CD14-positive monocyte (primary cell): ENCODE results near the gene RAB1B. TPM values are rescaled to one million over a fixed set of nuclear protein-coding genes. Genes with fewer than 3 reads are reported as not detected.

Experiments
- DNase-seq, 3 donors: peaks; one replicate each; pipeline ENCODE4 v3.0.0-alpha.2; 2011 to 2022
- H2AFZ ChIP-seq: 2 replicates; pipeline ENCODE4 v1.6.0; 2012; ENCODE audit warnings: mild to moderate bottlenecking, low read depth, low read length, inconsistent platforms; ENCODE audit not compliant: insufficient read depth, poor library complexity, severe bottlenecking
- H3K27ac ChIP-seq, 2 donors: 1 replicate in 1 of 2; 2 replicates in 1 of 2; pipeline ENCODE4 v1.5.1; 2012 to 2013; ENCODE audit warnings: low read length in 2 of 2, control low read depth in 1 of 2, inconsistent platforms in 1 of 2, low read depth in 1 of 2, mild to moderate bottlenecking in 1 of 2
- H3K27me3 ChIP-seq, 2 donors: one replicate each; pipeline versions ENCODE4 v1.6.0 to v1.6.1; 2011 to 2013; ENCODE audit warnings: low read length in 2 of 2; ENCODE audit not compliant: control insufficient read depth in 2 of 2, insufficient read depth in 2 of 2
- H3K36me3 ChIP-seq, 2 donors: replicated peaks in 1 of 2; 1 replicate in 1 of 2; 2 replicates in 1 of 2; pipeline versions ENCODE4 v1.5.1 to v1.6.1; 2012 to 2013; ENCODE audit warnings: low read length in 2 of 2, control low read depth in 1 of 2, inconsistent platforms in 1 of 2, mild to moderate bottlenecking in 1 of 2; ENCODE audit not compliant: insufficient read depth in 2 of 2, control insufficient read depth in 1 of 2
- H3K4me1 ChIP-seq, 2 donors: 1 replicate in 1 of 2; 2 replicates in 1 of 2; pipeline versions ENCODE4 v1.5.1 to v1.6.1; 2012 to 2013; ENCODE audit warnings: low read length in 2 of 2, control low read depth in 1 of 2, inconsistent platforms in 1 of 2, mild to moderate bottlenecking in 1 of 2, moderate library complexity in 1 of 2; ENCODE audit not compliant: insufficient read depth in 2 of 2, control insufficient read depth in 1 of 2
- H3K4me2 ChIP-seq: replicated peaks from 2 replicates; pipeline ENCODE3; 2012; ENCODE audit warnings: low read length, moderate library complexity, mild to moderate bottlenecking; ENCODE audit not compliant: poor library complexity, severe bottlenecking; ENCODE audit errors: extremely low read depth
- H3K4me3 ChIP-seq, 3 experiments: fragments of 200-600 bp in 1 of 3; sonication (generic) in 1 of 3; replicated peaks in 1 of 3; 1 replicate in 2 of 3; 2 replicates in 1 of 3; pipeline ENCODE4 v1.5.1; 2011 to 2013; ENCODE audit warnings: low read length in 3 of 3, mild to moderate bottlenecking in 3 of 3, control low read depth in 2 of 3, low read depth in 2 of 3, inconsistent platforms in 1 of 3, moderate library complexity in 1 of 3
- H3K79me2 ChIP-seq: 2 replicates; pipeline ENCODE4 v1.6.0; 2012; ENCODE audit warnings: mild to moderate bottlenecking, control low read depth, inconsistent platforms, low read length, moderate library complexity; ENCODE audit not compliant: insufficient read depth
- H3K9ac ChIP-seq: 2 replicates; pipeline ENCODE4 v1.6.0; 2017; ENCODE audit warnings: low read length, mild to moderate bottlenecking; ENCODE audit not compliant: insufficient read depth, poor library complexity, severe bottlenecking
- H3K9me3 ChIP-seq, 2 donors: replicated peaks in 1 of 2; 1 replicate in 1 of 2; 2 replicates in 1 of 2; pipeline versions ENCODE4 v1.5.1 to v1.6.1; 2012 to 2013; ENCODE audit warnings: low read length in 2 of 2, control low read depth in 1 of 2; ENCODE audit not compliant: control insufficient read depth in 1 of 2, insufficient read depth in 1 of 2
- H4K20me1 ChIP-seq: 2 replicates; pipeline ENCODE4 v1.6.0; 2012; ENCODE audit warnings: mild to moderate bottlenecking, low read length, control low read depth, moderate library complexity; ENCODE audit not compliant: insufficient read depth
- H3K27ac Mint-ChIP-seq, 7 donors: one replicate each; pipeline ENCODE4 v1.8.0; 2020; ENCODE audit warnings: mild to moderate bottlenecking in 7 of 7, mixed read lengths in 7 of 7, moderate library complexity in 6 of 7, inconsistent platforms in 2 of 7
- H3K27me3 Mint-ChIP-seq, 3 donors: one replicate each; pipeline ENCODE4 v1.8.0; 2021 to 2022; ENCODE audit warnings: low read depth in 3 of 3, mild to moderate bottlenecking in 3 of 3, mixed read lengths in 3 of 3, moderate library complexity in 3 of 3, inconsistent platforms in 1 of 3
- H3K36me3 Mint-ChIP-seq, 2 donors: one replicate each; pipeline ENCODE4 v1.8.0; 2020; ENCODE audit warnings: mixed read lengths in 2 of 2, inconsistent platforms in 1 of 2, mild to moderate bottlenecking in 1 of 2
- H3K4me1 Mint-ChIP-seq: one replicate; pipeline ENCODE4 v1.8.0; 2020; ENCODE audit warnings: mild to moderate bottlenecking, mixed read lengths
- H3K4me3 Mint-ChIP-seq, 2 donors: one replicate each; pipeline ENCODE4 v1.8.0; 2020; ENCODE audit warnings: mild to moderate bottlenecking in 2 of 2, mixed read lengths in 2 of 2, moderate library complexity in 1 of 2
- H3K9me3 Mint-ChIP-seq, 7 donors: one replicate each; pipeline ENCODE4 v1.8.0; 2020 to 2022; ENCODE audit warnings: mixed read lengths in 7 of 7, mild to moderate bottlenecking in 6 of 7, moderate library complexity in 6 of 7, inconsistent platforms in 2 of 7
- WGBS: methylation state at CpG from one replicate; pipeline ENCODE4 v1.1.5; 2013; ENCODE audit warnings: missing lambda C conversion rate; ENCODE audit not compliant: insufficient coverage; 5-methylcytosine and 5-hydroxymethylcytosine counted together
- intact Hi-C, 2 donors: fragments of 100-400 bp; cut with micrococcal nuclease; formaldehyde crosslinking; loops; one replicate each; pipeline versions ENCODE4 v1.15.0 to v1.15.1; 2023
- polyA plus RNA-seq, 3 donors: library from polyadenylated mRNA; depleted of rRNA in 1 of 3; unstranded in 2 of 3; stranded (reverse) in 1 of 3; fragments of 300-500 nt in 2 of 3; fragments of >200 nt in 1 of 3; fragmentation: Illumina TruSeq in 2 of 3; gene quantifications; 1 replicate in 2 of 3; 2 replicates in 1 of 3; pipeline ENCODE4 v1.2.3, GENCODE V29; 2012 to 2021
- TF ChIP-seq, protein P1 (sequence below): fragments of 200-600 bp; IDR thresholded peaks from one replicate; pipeline ENCODE4 v1.8.0; 2022; ENCODE audit warnings: antibody characterized with exemption, mild to moderate bottlenecking

Gene RAB1B
- polyA plus RNA-seq, 3 donors, result 17.9 to 90.5 (median 18.8) TPM

DNA sequence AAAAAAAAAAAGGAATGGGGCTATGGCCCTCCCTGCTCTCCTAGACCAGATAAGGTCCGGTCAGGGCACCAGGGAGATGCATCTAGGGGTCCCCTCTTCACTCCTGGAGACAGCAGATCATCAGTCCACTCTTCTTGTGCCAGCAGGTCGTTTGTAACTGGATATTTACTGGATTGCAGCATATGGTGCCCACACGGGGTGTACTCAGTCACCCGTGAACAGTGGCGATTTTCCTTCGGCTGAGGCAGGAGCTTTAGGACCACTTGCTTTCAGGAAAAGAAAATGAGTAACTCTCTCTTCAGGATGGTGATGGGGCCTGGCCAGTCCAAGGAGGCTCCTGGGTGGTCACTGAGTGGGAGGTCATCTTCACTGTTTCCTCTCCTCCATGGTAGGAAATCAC, 38.3 kb upstream of the RAB1B start:
- DNase-seq, result no peak
- Histone ChIP-seq H4K20me1 (no peaks in the 10 kb centered on the region), H3K4me1 (no peaks in the 10 kb centered on the region), H3K9me3 (no peaks in the 10 kb centered on the region), H3K27ac (no peak overlapping the region), H2AFZ (no peak overlapping the region), H3K79me2 (no peaks in the 10 kb centered on the region), H3K4me3 (no peak overlapping the region), H3K9ac (no peak overlapping the region), H3K4me2 (no peak overlapping the region), H3K27me3 (no peaks in the 10 kb centered on the region), H3K36me3 (peaks cover 59 to 89% of the 10 kb centered on the region in 2 donors)
- TF ChIP-seq, protein P1, sequence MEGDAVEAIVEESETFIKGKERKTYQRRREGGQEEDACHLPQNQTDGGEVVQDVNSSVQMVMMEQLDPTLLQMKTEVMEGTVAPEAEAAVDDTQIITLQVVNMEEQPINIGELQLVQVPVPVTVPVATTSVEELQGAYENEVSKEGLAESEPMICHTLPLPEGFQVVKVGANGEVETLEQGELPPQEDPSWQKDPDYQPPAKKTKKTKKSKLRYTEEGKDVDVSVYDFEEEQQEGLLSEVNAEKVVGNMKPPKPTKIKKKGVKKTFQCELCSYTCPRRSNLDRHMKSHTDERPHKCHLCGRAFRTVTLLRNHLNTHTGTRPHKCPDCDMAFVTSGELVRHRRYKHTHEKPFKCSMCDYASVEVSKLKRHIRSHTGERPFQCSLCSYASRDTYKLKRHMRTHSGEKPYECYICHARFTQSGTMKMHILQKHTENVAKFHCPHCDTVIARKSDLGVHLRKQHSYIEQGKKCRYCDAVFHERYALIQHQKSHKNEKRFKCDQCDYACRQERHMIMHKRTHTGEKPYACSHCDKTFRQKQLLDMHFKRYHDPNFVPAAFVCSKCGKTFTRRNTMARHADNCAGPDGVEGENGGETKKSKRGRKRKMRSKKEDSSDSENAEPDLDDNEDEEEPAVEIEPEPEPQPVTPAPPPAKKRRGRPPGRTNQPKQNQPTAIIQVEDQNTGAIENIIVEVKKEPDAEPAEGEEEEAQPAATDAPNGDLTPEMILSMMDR, result no peak
- intact Hi-C loops, result no loop called here
- H3K9me3 Mint-ChIP-seq, result no peaks in the 10 kb centered on the region
- H3K27me3 Mint-ChIP-seq, result no peaks in the 10 kb centered on the region
- peaks cover 71 to 80% of the 10 kb centered on the region in 2 donors for H3K36me3 Mint-ChIP-seq
- H3K27ac Mint-ChIP-seq, result no peak overlapping the region
- no peak overlapping the region for H3K4me3 Mint-ChIP-seq
- no peaks in the 10 kb centered on the region for H3K4me1 Mint-ChIP-seq
- 100% methylated on average over 4 of the region's 6 CpGs for WGBS

DNA sequence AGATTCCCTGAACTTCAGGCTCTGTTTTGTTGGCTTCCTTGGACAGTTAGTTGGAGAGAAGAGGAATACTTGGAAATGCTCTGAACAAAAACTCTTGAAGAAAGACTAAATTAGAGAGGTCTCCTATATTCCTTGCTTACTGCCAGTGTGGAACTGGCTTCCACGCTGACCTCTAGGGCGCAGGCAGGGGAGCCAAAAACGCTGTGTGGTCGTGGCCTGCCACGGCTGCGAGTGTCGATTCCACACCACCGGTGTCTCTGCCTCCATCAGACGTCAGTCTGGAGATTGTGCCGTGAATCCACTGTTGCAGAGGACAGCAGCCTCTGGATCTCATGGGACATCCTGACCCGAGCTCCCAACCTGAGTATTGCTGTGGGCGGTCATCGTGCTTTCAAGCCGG, 37.5 kb upstream of the RAB1B start:
- no peak overlapping the region for H3K4me3 Mint-ChIP-seq
- peak overlapping the region in 1 of 7 donors; percentile 59 for H3K27ac Mint-ChIP-seq
- no peak for DNase-seq
- H3K9ac ChIP-seq, result no peak overlapping the region
- TF ChIP-seq, protein P1, result no peak
- H3K36me3 Mint-ChIP-seq, result peaks cover 78 to 84% of the 10 kb centered on the region in 2 donors
- H3K27me3 Mint-ChIP-seq, result no peaks in the 10 kb centered on the region
- H3K9me3 ChIP-seq, result no peaks in the 10 kb centered on the region
- H3K4me1 ChIP-seq, result no peaks in the 10 kb centered on the region
- H3K9me3 Mint-ChIP-seq, result no peaks in the 10 kb centered on the region
- intact Hi-C loops, result no loop called here
- H3K4me1 Mint-ChIP-seq, result no peaks in the 10 kb centered on the region
- peaks cover 66 to 93% of the 10 kb centered on the region in 2 donors for H3K36me3 ChIP-seq
- H3K4me3 ChIP-seq, result no peak overlapping the region
- no peaks in the 10 kb centered on the region for H3K27me3 ChIP-seq
- H2AFZ ChIP-seq, result no peak overlapping the region
- H3K27ac ChIP-seq, result no peak overlapping the region
- 95% methylated on average over 12 of the region's 14 CpGs for WGBS
- H3K79me2 ChIP-seq, result no peaks in the 10 kb centered on the region
- H3K4me2 ChIP-seq, result no peak overlapping the region
- no peaks in the 10 kb centered on the region for H4K20me1 ChIP-seq
